Activated CD8-positive, alpha-beta T cell treated with anti-CD3 and anti-CD28 coated beads for 36 hours (primary cell): ENCODE data around the gene FAM47C. TPM values are rescaled to one million over a fixed set of nuclear protein-coding genes. Genes with fewer than 3 reads are reported as not detected.

Source experiments
- ATAC-seq: fragments of 200-7000 bp; cut with Tn5 transposase; one replicate; pipeline ENCODE4 v1.10.0; 2021; ENCODE audit warnings: mild to moderate bottlenecking, moderate library complexity
- CTCF ChIA-PET: fragments of 350-600 bp; sonication (Branson Sonifier 250); formaldehyde crosslinking; loops from one replicate; lab custom pipeline; 2021; ENCODE audit warnings: antibody characterized with exemption; lab: Charles Lee
- POLR2A ChIA-PET: fragments of 350-600 bp; sonication (Branson Sonifier 250); formaldehyde crosslinking; loops from one replicate; lab custom pipeline; 2021; ENCODE audit warnings: antibody characterized with exemption; lab: Charles Lee
- DNase-seq: peaks from one replicate; pipeline ENCODE4 v3.0.0-alpha.2; 2020
- H3K27ac Mint-ChIP-seq: one replicate; pipeline ENCODE4 v1.8.0; 2021; ENCODE audit warnings: mild to moderate bottlenecking, mixed read lengths
- H3K27me3 Mint-ChIP-seq: one replicate; pipeline ENCODE4 v1.8.0; 2021; ENCODE audit warnings: mixed read lengths
- H3K36me3 Mint-ChIP-seq: one replicate; pipeline ENCODE4 v1.8.0; 2021; ENCODE audit warnings: low read depth, mixed read lengths
- H3K4me1 Mint-ChIP-seq: one replicate; pipeline ENCODE4 v1.8.0; 2021; ENCODE audit warnings: low read depth, mixed read lengths
- H3K4me3 Mint-ChIP-seq: one replicate; pipeline ENCODE4 v1.8.0; 2021; ENCODE audit warnings: mild to moderate bottlenecking, moderate library complexity, mixed read lengths
- H3K9me3 Mint-ChIP-seq: one replicate; pipeline ENCODE4 v1.8.0; 2021; ENCODE audit warnings: mixed read lengths
- intact Hi-C: fragments of 100-400 bp; cut with micrococcal nuclease; formaldehyde crosslinking; loops from one replicate; pipeline ENCODE4 v1.10.0; 2022
- total RNA-seq, 2 experiments: library from RNA; stranded (reverse); gene quantifications; one replicate each; pipeline ENCODE4 v1.2.3, GENCODE V29; 2021
- TF ChIP-seq, protein P1 (sequence below): fragments of 200-600 bp; IDR thresholded peaks from one replicate; pipeline ENCODE4 v1.8.0; 2022; ENCODE audit warnings: antibody characterized with exemption, mild to moderate bottlenecking

Gene FAM47C
- total RNA-seq, 2 experiments from 2014 or later: not detected

DNA sequence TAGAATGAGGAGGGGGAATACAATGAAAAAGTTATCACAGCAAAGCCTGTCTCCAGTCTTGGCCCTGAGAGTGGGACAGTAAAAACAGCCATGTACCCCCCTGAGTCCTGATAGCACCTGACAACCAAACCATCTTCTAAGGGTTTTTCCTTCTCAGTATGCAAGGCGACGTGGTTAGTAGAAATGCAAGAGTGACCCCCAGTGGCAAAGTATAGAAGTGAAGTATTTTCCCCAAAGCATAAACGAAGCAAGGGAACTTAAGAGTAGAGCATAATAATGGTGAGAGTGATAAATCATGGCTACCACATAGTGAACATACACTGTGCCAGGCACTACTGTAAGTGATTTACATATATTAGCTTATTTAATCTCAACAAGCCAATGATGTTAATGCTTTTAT lies 52.8 kb downstream of the FAM47C start:
- no peaks in the 10 kb centered on the region for H3K36me3 Mint-ChIP-seq
- POLR2A ChIA-PET: no interaction called here
- H3K4me3 Mint-ChIP-seq: no peak overlapping the region
- TF ChIP-seq, protein P1, sequence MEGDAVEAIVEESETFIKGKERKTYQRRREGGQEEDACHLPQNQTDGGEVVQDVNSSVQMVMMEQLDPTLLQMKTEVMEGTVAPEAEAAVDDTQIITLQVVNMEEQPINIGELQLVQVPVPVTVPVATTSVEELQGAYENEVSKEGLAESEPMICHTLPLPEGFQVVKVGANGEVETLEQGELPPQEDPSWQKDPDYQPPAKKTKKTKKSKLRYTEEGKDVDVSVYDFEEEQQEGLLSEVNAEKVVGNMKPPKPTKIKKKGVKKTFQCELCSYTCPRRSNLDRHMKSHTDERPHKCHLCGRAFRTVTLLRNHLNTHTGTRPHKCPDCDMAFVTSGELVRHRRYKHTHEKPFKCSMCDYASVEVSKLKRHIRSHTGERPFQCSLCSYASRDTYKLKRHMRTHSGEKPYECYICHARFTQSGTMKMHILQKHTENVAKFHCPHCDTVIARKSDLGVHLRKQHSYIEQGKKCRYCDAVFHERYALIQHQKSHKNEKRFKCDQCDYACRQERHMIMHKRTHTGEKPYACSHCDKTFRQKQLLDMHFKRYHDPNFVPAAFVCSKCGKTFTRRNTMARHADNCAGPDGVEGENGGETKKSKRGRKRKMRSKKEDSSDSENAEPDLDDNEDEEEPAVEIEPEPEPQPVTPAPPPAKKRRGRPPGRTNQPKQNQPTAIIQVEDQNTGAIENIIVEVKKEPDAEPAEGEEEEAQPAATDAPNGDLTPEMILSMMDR: no peak
- H3K9me3 Mint-ChIP-seq: no peaks in the 10 kb centered on the region
- no peak for ATAC-seq
- no peaks in the 10 kb centered on the region for H3K4me1 Mint-ChIP-seq
- no peak overlapping the region for H3K27ac Mint-ChIP-seq
- peak; percentile 1 for DNase-seq
- intact Hi-C loops: no loop called here
- CTCF ChIA-PET: interaction anchor here (0.6 kb wide), 1 partner anchor 1077 kb away, joined by 3 read pairs; no protein-coding TSS in a partner anchor
- H3K27me3 Mint-ChIP-seq: no peaks in the 10 kb centered on the region
